ENCODE data around the gene RHOT2. TPM values are rescaled to one million over a fixed set of nuclear protein-coding genes. Genes with fewer than 3 reads are reported as not detected.
A peak's percentile ranks its signal among the peaks of the same experiment; 100 is the strongest.

Gene RHOT2
- total RNA-seq, 1 experiment from 2014 or later, result 210 TPM

GRCh38 chr16:674214-674881 is 6.4 kb downstream of the RHOT2 start:
- H3K79me2 ChIP-seq (ENCODE audit: insufficient read depth, low read length), result no peaks in the 10 kb centered on the region
- WGBS (ENCODE audit: extremely low coverage, insufficient read length, low lambda C conversion rate), result no CpG with 5 or more reads among the region's 22 CpGs
- no peaks in the 10 kb centered on the region for H3K4me1 ChIP-seq (ENCODE audit: insufficient read depth, low read length)
- no peak overlapping the region for H3K56ac ChIP-seq (ENCODE audit: insufficient read length, low read depth, low read length)
- H4K91ac ChIP-seq (ENCODE audit: insufficient read length, low read depth, low read length), result no peak overlapping the region
- H3K79me1 ChIP-seq (ENCODE audit: insufficient read depth, low read depth, low read length, poor library complexity, severe bottlenecking), result no peaks in the 10 kb centered on the region
- no peak overlapping the region for H4K5ac ChIP-seq (ENCODE audit: insufficient read length, low read depth, low read length)
- no peak overlapping the region for H3K4ac ChIP-seq (ENCODE audit: low read depth, low read length)
- Mint-ChIP-seq H3K27ac (no peak overlapping the region; a peak in 1 of 7 replicates), H3K36me3 (ENCODE audit: insufficient read depth in 1 of 3, low read depth in 3 of 3) (peaks cover 11 to 25% (median 23%) of the 10 kb centered on the region in 3 experiments; a peak in 6 of 7 replicates), H3K9me3 (no peaks in the 10 kb centered on the region), H3K27me3 (ENCODE audit: low read depth) (peaks cover 3% of the 10 kb centered on the region; the same call in 1 of the 2 replicates), H3K4me3 (peak overlapping the region in 1 of 2 experiments; percentile 69; a peak in 1 of 5 replicates), H3K4me1 (peaks cover 14 to 21% of the 10 kb centered on the region in 2 experiments)
- no peaks in the 10 kb centered on the region for H3K9me3 ChIP-seq (ENCODE audit: control insufficient read depth, low read depth, low read length)
- H3K27me3 ChIP-seq (ENCODE audit: insufficient read depth, low read length), result no peaks in the 10 kb centered on the region
- H4K8ac ChIP-seq (replicated peaks; ENCODE audit: insufficient read length, low read depth, low read length), result no peak overlapping the region
- no peak overlapping the region for H2BK20ac ChIP-seq (ENCODE audit: low read depth, low read length, poor library complexity, severe bottlenecking)
- no peak overlapping the region for H2AK5ac ChIP-seq (ENCODE audit: insufficient read length, low read length)
- H3K14ac ChIP-seq (ENCODE audit: insufficient read depth, low read length), result no peak overlapping the region
- no peak overlapping the region for H2AFZ ChIP-seq (ENCODE audit: low read length)
- H2BK5ac ChIP-seq (ENCODE audit: insufficient read length, low read length), result no peak overlapping the region
- no peaks in the 10 kb centered on the region for H4K20me1 ChIP-seq (ENCODE audit: control insufficient read depth, insufficient read depth, insufficient read length)
- H3K9ac ChIP-seq (ENCODE audit: extremely low read depth, insufficient read length, low read length), result no peak overlapping the region
- H3T11ph ChIP-seq (ENCODE audit: low read length), result no peak overlapping the region
- DNase-seq, result no peak
- H3K23ac ChIP-seq (ENCODE audit: insufficient read length, low read depth, low read length), result no peak overlapping the region
- H2BK12ac ChIP-seq (ENCODE audit: insufficient read length, low read depth, low read length), result no peak overlapping the region
- H3K18ac ChIP-seq (ENCODE audit: insufficient read length, low read depth, low read length), result no peak overlapping the region
- H2BK120ac ChIP-seq (ENCODE audit: low read depth, low read length, poor library complexity, severe bottlenecking), result no peak overlapping the region
- H3K27ac ChIP-seq (ENCODE audit: insufficient read length, low read depth, low read length), result no peak overlapping the region
- H3K23me2 ChIP-seq (ENCODE audit: insufficient read length, low read depth, low read length, poor library complexity, severe bottlenecking), result peaks cover 7% of the 10 kb centered on the region
- H3K4me2 ChIP-seq (ENCODE audit: insufficient read depth, insufficient read length, low read length), result no peak overlapping the region
- no peak overlapping the region for H2BK15ac ChIP-seq (ENCODE audit: low read depth, low read length)
- no peak for TF ChIP-seq CTCF (conservative IDR thresholded peaks at IDR 0.05)

Data from H9 (cell line).